ENCODE results near the gene LINC01488. TPM values are rescaled to one million over a fixed set of nuclear protein-coding genes. Genes with fewer than 3 reads are reported as not detected.

Gene LINC01488
- total and polyA plus RNA-seq, 10 of the 15 experiments (the other 5 are each of a cell fraction or from before 2014, with no cell fraction given), result not detected

- TF ChIP-seq CEBPZ (IDR thresholded peaks at IDR 0.05; ENCODE audit: low read depth, low read length), result no peak
- no peak for TF ChIP-seq RAD51 (IDR thresholded peaks at IDR 0.05)
- TF ChIP-seq BACH1 (IDR thresholded peaks at IDR 0.05; ENCODE audit: borderline replicate concordance), result no peak
- no peak for TF ChIP-seq CBX5 (IDR thresholded peaks at IDR 0.05; ENCODE audit: low read depth)
- TF ChIP-seq SREBF1 (IDR thresholded peaks at IDR 0.05; ENCODE audit: low read length), result no peak
- TF ChIP-seq, protein P1, sequence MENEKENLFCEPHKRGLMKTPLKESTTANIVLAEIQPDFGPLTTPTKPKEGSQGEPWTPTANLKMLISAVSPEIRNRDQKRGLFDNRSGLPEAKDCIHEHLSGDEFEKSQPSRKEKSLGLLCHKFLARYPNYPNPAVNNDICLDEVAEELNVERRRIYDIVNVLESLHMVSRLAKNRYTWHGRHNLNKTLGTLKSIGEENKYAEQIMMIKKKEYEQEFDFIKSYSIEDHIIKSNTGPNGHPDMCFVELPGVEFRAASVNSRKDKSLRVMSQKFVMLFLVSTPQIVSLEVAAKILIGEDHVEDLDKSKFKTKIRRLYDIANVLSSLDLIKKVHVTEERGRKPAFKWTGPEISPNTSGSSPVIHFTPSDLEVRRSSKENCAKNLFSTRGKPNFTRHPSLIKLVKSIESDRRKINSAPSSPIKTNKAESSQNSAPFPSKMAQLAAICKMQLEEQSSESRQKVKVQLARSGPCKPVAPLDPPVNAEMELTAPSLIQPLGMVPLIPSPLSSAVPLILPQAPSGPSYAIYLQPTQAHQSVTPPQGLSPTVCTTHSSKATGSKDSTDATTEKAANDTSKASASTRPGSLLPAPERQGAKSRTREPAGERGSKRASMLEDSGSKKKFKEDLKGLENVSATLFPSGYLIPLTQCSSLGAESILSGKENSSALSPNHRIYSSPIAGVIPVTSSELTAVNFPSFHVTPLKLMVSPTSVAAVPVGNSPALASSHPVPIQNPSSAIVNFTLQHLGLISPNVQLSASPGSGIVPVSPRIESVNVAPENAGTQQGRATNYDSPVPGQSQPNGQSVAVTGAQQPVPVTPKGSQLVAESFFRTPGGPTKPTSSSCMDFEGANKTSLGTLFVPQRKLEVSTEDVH (IDR thresholded peaks at IDR 0.05; ENCODE audit: low read depth, partially characterized antibody), result no peak
- no peak for TF ChIP-seq ZZZ3 (IDR thresholded peaks at IDR 0.05; ENCODE audit: control insufficient read depth, insufficient read length, low read depth)
These were observed at the start of gene LINC01488 (continued) for GRCh38 chr11:69481393-69481844.
